IPS DF 4.7 (cell line): Measurements from ENCODE around the gene GCNT1.
"Not testable (repeated sequence)": the region's sequence is repeated elsewhere in the genome, so short reads cannot be mapped to it uniquely, and the experiment has no call there.

Experiments used
- DNase-seq: peaks from one replicate; pipeline ENCODE4 v3.0.0-alpha.2; 2013; ENCODE audit warnings: low spot score; ENCODE audit errors: extremely low read depth

GCNT1 gene

GRCh38 chr9:76531231-76531780, 72.3 kb downstream of the GCNT1 start:
- DNase-seq, result no peak

GRCh38 chr9:76532877-76533276, 73.9 kb downstream of the GCNT1 start:
- not testable (repeated sequence) for DNase-seq

GRCh38 chr9:76534026-76534425, 75.0 kb downstream of the GCNT1 start:
- DNase-seq, result no peak

- DNase-seq, result no peak
These were observed 78.2 kb downstream of the GCNT1 start for GRCh38 chr9:76537150-76537646.

GRCh38 chr9:76539180-76539579, 80.2 kb downstream of the GCNT1 start:
- DNase-seq, result no peak

- DNase-seq, result no peak
These were observed 83.4 kb downstream of the GCNT1 start for GRCh38 chr9:76542360-76542759.

GRCh38 chr9:76545191-76545590, 86.2 kb downstream of the GCNT1 start:
- DNase-seq, result no peak

GRCh38 chr9:76552181-76552580, 93.2 kb downstream of the GCNT1 start:
- DNase-seq, result no peak

- DNase-seq, result no peak
These were observed 93.9 kb downstream of the GCNT1 start for GRCh38 chr9:76552751-76553455.

- no peak for DNase-seq
These were observed 94.7 kb downstream of the GCNT1 start for GRCh38 chr9:76553680-76554079.
